Measurements from ENCODE around the gene HAVCR1.

DNA sequence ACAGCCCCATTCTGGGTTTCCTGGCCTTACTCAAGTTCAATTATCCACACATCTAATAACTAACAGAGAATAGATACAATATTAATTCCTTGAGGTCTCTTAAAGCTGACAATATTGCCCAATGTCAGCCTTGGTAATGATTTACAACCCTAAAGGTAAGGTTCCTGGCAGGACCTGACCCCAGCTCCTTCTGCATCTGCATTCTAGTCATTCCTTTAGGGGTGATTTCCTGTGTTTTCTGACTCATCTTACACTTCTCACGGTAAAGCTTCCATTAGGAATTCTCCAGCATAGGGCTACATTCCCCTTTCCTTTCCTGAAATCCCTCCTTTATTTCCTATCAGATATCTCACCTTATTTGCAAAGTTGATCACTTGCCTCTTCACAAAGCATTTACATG, 9.3 kb downstream of the HAVCR1 start:
- TF ChIP-seq POLR2AphosphoS5 (IDR thresholded peaks at IDR 0.05; ENCODE audit: low read depth, low read length), result no peak
- TF ChIP-seq POLR2A (IDR thresholded peaks at IDR 0.05; ENCODE audit: low read depth, low read length), result no peak
- no peak for TF ChIP-seq PAX5 (IDR thresholded peaks at IDR 0.05; ENCODE audit: insufficient read depth, low read length, severe bottlenecking)
- no peak for TF ChIP-seq TAF1 (IDR thresholded peaks at IDR 0.05; ENCODE audit: low read depth, low read length)
